ENCODE data around the gene SKI. TPM values are rescaled to one million over a fixed set of nuclear protein-coding genes. Genes with fewer than 3 reads are reported as not detected.

Gene SKI
- total and polyA plus RNA-seq, 2 of the 8 experiments (the other 6 are each of a cell fraction or from before 2014, with no cell fraction given) = 8.3 to 87.6 TPM

- Histone ChIP-seq H4K91ac (replicated peaks; ENCODE audit: insufficient read length, low read length) (no peak overlapping the region), H2BK120ac (replicated peaks; ENCODE audit: low read depth, low read length) (no peak overlapping the region), H4K20me1 (replicated peaks in 1 of 2; ENCODE audit: control insufficient read depth in 1 of 2, insufficient read depth in 2 of 2, low read length in 2 of 2) (no peaks in the 10 kb centered on the region), H3K4me3 (ENCODE audit: extremely low read depth in 1 of 4, insufficient read depth in 2 of 4, low read depth in 3 of 4, low read length in 4 of 4) (no peak overlapping the region), H2BK5ac (ENCODE audit: low read depth, low read length) (no peak overlapping the region), H3K9me3 (ENCODE audit: insufficient read depth in 2 of 2, low read depth in 1 of 2, low read length in 1 of 2) (no peaks in the 10 kb centered on the region), H2BK15ac (ENCODE audit: low read length) (no peak overlapping the region), H3K4me2 (ENCODE audit: insufficient read depth in 1 of 2, low read depth in 2 of 2, low read length in 2 of 2) (no peak overlapping the region), H3K9ac (replicated peaks in 1 of 4; ENCODE audit: extremely low read depth in 1 of 4, low read depth in 3 of 4, low read length in 3 of 4) (no peak overlapping the region), H3K23me2 (ENCODE audit: low read depth, low read length) (no peaks in the 10 kb centered on the region), H3K27me3 (replicated peaks in 1 of 4; ENCODE audit: control insufficient read depth in 3 of 4, extremely low read depth in 1 of 4, insufficient read depth in 3 of 4, low read length in 3 of 4) (no peaks in the 10 kb centered on the region), H2BK20ac (ENCODE audit: low read length) (no peak overlapping the region), H3K79me2 (ENCODE audit: control insufficient read depth in 1 of 2, insufficient read depth in 2 of 2, low read length in 2 of 2) (no peaks in the 10 kb centered on the region), H3K23ac (ENCODE audit: insufficient read length) (no peak overlapping the region), H3K56ac (replicated peaks; ENCODE audit: insufficient read length, low read depth, low read length) (no peak overlapping the region), H3K18ac (ENCODE audit: extremely low read depth, low read length) (no peak overlapping the region), H3K79me1 (ENCODE audit: low read depth, low read length) (no peaks in the 10 kb centered on the region), H4K8ac (ENCODE audit: extremely low read depth, insufficient read depth, low read length) (no peak overlapping the region), H3K14ac (ENCODE audit: insufficient read length) (no peak overlapping the region), H3K27ac (ENCODE audit: low read depth, low read length) (no peak overlapping the region; the same call in 1 of the 2 replicates), H2AFZ (ENCODE audit: low read length) (no peak overlapping the region), H3K4ac (replicated peaks; ENCODE audit: insufficient read length, low read depth, low read length) (no peak overlapping the region), H2BK12ac (ENCODE audit: low read depth, low read length) (no peak overlapping the region), H4K5ac (ENCODE audit: insufficient read length, low read depth, low read length) (no peak overlapping the region), H3K36me3 (ENCODE audit: control insufficient read depth in 2 of 4, insufficient read depth in 4 of 4, low read length in 3 of 4) (no peaks in the 10 kb centered on the region), H3K4me1 (replicated peaks in 1 of 4; ENCODE audit: control insufficient read depth in 3 of 4, insufficient read depth in 4 of 4, low read length in 3 of 4) (no peaks in the 10 kb centered on the region; a peak in 1 of 7 replicates), H2AK5ac (ENCODE audit: low read depth, low read length) (no peak overlapping the region)
- POLR2A ChIA-PET (ENCODE audit: partially characterized antibody) = interaction anchor here (0.6 to 1.1 kb wide), 3 partner anchors 22 to 151 kb away, joined by 3 read pairs; no protein-coding TSS in a partner anchor
- no peak for FAIRE-seq
- DNase-seq (ENCODE audit: low read depth in 1 of 2, low spot score in 2 of 2) = no peak
- CTCF ChIA-PET (ENCODE audit: partially characterized antibody) = interaction anchor here (1.9 kb wide), 1 partner anchor 45 kb away, joined by 5 read pairs; no protein-coding TSS in a partner anchor
- WGBS, 2 experiments (ENCODE audit: extremely low coverage in 1 of 2, insufficient coverage in 1 of 2, insufficient read length in 1 of 2, insufficient replicate concordance in 2 of 2, low coverage in 1 of 2, low lambda C conversion rate in 2 of 2, missing lambda C conversion rate in 1 of 2) = 93% methylated on average over 15 of the region's 15 CpGs; no CpG with 5 or more reads in 1 of the 2 experiments
- TF ChIP-seq SRF (IDR thresholded peaks at IDR 0.05; ENCODE audit: low read depth, low read length) (no peak), POU5F1 (IDR thresholded peaks at IDR 0.05; ENCODE audit: low read depth, low read length) (no peak), KDM5A (IDR thresholded peaks at IDR 0.05; ENCODE audit: low read length) (no peak), FOSL1 (IDR thresholded peaks at IDR 0.05; ENCODE audit: insufficient read depth, low read depth, low read length) (no peak), GABPA (IDR thresholded peaks at IDR 0.05; ENCODE audit: borderline replicate concordance, insufficient read depth, low read length) (no peak), SUZ12 (IDR thresholded peaks at IDR 0.05; ENCODE audit: low read length) (no peak), BRCA1 (IDR thresholded peaks at IDR 0.05; ENCODE audit: low read depth, low read length) (no peak), HDAC2 (IDR thresholded peaks at IDR 0.05; ENCODE audit: borderline replicate concordance in 1 of 2, low read depth in 2 of 2, low read length in 2 of 2) (no peak), CHD2 (IDR thresholded peaks at IDR 0.05; ENCODE audit: low read length) (no peak), JUN (IDR thresholded peaks at IDR 0.05; ENCODE audit: low read depth, low read length) (no peak), SIX5 (IDR thresholded peaks at IDR 0.05; ENCODE audit: low read depth, low read length) (no peak), SIN3A (conservative IDR thresholded peaks at IDR 0.05 in 1 of 2, IDR thresholded peaks at IDR 0.05 in 1 of 2; ENCODE audit: low read depth in 1 of 2, low read length in 2 of 2) (no peak)
Observed at GRCh38 chr1:2356401-2356800, 128.3 kb downstream of the SKI start.

Data from H1 (cell line).